GM12891 (cell line): ENCODE measurements around the gene SPACDR.

Experiments used
- DNase-seq: peaks from one replicate; pipeline ENCODE4 v3.0.0; 2011; ENCODE audit warnings: low spot score; ENCODE audit not compliant: insufficient read length
- FAIRE-seq: peaks from 2 replicates; lab custom pipeline; 2011; peaks lifted over from hg19 to GRCh38; lab: Jason Lieb, UNC
- PAX5 ChIP-seq: IDR thresholded peaks from 2 replicates; pipeline ENCODE4 v1.6.1; 2011; ENCODE audit warnings: low read length, moderate library complexity, mild to moderate bottlenecking; ENCODE audit not compliant: insufficient read depth, severe bottlenecking
- POLR2A ChIP-seq: IDR thresholded peaks from 2 replicates; pipeline ENCODE4 v1.6.1; 2011; ENCODE audit warnings: low read depth, low read length, control low read depth
- POLR2AphosphoS5 ChIP-seq: IDR thresholded peaks from 2 replicates; pipeline ENCODE4 v1.6.1; 2011; ENCODE audit warnings: low read depth, low read length, control low read depth
- POU2F2 ChIP-seq: IDR thresholded peaks from 2 replicates; pipeline ENCODE4 v1.6.1; 2011; ENCODE audit warnings: low read depth, mild to moderate bottlenecking, control low read depth, low read length, moderate library complexity
- SPI1 ChIP-seq: IDR thresholded peaks from 2 replicates; pipeline ENCODE4 v1.6.1; 2011; ENCODE audit warnings: low read depth, low read length, control low read depth
- TAF1 ChIP-seq: IDR thresholded peaks from 2 replicates; pipeline ENCODE4 v1.6.1; 2011; ENCODE audit warnings: low read depth, low read length, control low read depth

The SPACDR gene

DNA sequence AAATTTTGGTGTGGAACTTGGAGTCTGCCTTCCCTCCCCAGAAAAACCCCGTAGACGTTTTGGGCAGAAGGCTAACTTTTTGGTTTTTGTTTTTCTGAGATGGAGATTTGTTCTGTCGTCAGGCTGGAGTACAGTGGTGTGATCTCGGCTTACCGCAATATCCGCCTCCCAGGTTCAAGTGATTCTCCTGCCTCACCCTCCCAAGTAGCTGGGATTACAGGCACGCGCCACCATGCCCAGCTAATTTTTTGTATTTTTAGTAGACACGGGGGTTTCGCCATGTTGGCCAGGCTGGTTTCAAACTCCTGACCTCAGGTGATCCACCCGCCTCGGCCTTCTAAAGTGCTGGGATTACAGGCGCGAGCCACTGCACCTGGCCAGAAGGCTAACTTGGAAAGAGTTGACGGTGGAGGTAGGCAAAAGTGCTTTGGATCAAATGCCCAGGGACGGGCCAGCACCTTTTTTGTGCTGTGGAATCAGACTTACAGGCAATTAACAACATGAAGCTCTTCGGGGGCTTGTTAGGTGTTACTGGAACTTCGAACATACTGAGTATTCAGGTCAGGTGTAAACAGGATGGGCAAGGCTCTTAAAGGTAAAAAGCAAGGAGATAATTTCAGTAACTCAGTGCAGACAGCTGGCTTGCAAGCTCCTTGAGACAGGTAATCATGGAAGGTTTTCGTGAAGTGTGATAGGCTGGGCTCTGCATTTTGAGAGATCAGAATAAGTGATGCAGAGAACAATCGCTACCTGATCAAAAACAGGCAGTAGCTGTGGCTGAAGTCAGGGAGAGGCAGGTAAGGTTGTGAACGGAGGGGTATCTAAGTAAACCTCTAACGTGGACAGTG, 29.5 kb downstream of the SPACDR start:
- no peak for TF ChIP-seq SPI1
- TF ChIP-seq POU2F2, result no peak
- no peak for TF ChIP-seq POLR2A
- no peak for TF ChIP-seq TAF1
- no peak; the same call in none of the 2 replicates for TF ChIP-seq POLR2AphosphoS5
- no peak for TF ChIP-seq PAX5
- DNase-seq, result no peak
- no peak for FAIRE-seq

DNA sequence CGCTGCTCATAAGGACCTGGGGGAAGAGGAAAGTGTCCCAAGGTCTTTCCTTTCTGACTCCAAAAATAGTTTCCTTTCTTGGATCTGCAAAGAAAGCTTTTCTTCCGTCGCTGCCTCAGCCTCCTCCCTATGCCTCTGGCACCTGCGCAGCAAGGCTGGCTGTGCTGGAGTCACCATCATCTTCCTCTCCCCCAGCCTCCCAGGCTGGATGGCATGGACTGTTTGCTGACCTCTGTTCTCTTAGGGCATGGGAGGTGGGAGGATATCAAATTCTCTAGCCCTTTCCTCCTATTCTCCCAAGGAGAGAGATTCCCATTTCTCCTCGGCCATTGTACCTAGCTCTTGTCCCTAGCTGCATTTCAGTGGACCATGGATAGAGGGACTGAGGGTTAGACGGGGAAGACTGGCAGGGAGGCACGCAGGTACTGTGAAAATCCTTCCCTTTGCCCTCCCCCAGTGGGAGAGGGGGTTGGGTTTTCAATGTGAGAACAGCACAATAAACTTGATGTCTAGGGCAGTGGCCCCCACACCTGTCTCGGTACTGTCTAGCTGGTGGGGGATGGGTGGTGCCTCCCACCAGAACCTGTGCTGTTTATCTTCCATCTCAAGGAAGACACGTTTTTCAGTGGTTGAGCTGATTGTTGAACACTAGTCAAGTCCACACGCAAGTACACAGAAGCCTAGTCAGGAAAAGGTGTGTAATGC, 30.3 kb downstream of the SPACDR start:
- TF ChIP-seq POLR2A (peak; percentile 28; the same call in 1 of the 2 replicates), TAF1 (no peak)
- FAIRE-seq, result no peak
- no peak for DNase-seq

DNA sequence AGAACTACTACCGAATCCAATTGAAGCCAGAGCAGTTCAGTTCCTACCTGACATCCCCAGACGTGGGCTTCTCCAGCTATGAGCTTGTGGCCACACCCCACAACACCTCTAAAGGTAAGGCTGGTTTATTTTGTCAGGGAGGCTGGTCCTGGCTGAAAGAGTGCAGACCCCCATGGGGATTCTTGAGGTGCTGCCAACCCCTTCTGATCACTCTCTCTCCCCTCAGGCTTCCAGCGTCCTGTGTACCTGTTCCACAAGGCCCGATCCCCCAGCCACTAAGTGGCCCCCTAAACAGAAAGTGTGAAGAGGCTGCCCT, 30.8 kb downstream of the SPACDR start:
- no peak for FAIRE-seq
- DNase-seq, result no peak
- TF ChIP-seq POLR2A, result peak; percentile 56; the same call in 1 of the 2 replicates
- TF ChIP-seq POLR2AphosphoS5, result no peak
- TF ChIP-seq POU2F2, result no peak

DNA sequence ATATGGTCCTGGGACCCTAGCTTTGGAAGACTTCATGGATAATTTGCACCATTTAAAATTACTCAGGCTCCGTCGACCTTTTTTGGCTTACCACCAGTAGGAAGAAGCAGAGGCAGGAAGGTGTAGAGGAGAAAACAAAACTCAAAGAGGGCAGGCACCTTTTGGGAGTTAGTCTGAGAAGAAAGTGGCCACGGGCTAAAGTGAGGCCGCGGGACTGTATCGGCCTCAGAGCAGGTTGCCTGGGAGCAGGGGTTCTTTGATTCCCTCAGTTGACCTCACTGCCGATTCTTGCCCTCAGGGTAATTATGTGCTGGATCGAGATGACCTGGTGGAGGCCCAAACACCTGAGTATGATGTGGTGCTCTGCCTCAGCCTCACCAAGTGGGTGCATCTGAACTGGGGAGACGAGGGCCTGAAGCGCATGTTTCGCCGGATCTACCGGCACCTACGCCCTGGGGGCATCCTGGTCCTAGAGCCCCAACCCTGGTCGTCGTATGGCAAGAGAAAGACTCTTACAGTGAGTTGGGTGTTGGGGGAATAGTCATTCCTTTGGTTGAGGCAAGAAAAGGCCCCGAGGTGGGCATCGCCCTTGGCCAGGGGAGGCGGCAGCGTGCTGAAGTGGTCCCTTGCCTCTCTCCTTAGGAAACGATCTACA, 31.3 kb downstream of the SPACDR start:
- FAIRE-seq (no peak), DNase-seq (no peak)

DNA sequence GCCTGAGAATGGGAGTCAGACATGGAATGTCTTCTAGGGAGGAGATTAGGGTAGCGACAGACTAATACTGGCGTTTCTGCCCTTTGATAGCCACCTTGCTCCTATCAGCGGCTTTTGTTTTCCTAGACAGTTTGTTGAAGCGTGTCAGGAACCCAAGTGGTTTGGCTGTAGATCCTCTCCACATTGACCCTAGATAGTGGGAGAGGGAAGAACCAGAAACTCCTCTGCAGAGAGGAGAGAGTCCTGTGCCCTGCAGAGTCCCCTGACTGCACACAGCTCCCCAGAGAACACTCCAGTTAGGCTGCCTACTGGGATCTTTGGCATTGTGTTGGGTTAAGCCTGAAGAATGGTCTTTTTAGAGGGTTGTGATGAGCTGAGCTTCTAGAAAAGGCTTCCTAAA, 32.0 kb downstream of the SPACDR start:
- no peak for FAIRE-seq
- no peak for TF ChIP-seq TAF1
- no peak for TF ChIP-seq POLR2AphosphoS5
- TF ChIP-seq POU2F2, result no peak
- no peak for TF ChIP-seq POLR2A
- no peak for TF ChIP-seq PAX5
- TF ChIP-seq SPI1, result no peak
- no peak for DNase-seq

More for the DNA sequence above, 31.3 kb downstream of the SPACDR start:
- TF ChIP-seq SPI1 (no peak), POLR2A (no peak), POLR2AphosphoS5 (no peak), TAF1 (no peak), PAX5 (no peak), POU2F2 (no peak)

DNA sequence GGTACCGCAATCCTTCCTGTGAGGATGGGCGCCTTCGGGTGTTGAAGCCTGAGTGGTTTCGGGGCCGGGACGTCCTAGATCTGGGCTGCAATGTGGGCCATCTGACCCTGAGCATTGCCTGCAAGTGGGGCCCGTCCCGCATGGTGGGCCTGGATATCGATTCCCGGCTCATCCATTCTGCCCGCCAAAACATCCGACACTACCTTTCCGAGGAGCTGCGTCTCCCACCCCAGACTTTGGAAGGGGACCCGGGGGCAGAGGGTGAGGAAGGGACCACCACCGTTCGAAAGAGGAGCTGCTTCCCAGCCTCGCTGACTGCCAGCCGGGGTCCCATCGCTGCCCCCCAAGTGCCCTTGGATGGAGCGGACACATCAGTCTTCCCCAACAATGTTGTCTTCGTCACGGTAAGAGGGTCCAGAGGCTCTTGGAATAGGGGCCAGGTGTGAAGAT, 32.7 kb downstream of the SPACDR start:
- FAIRE-seq, result no peak
- no peak for DNase-seq
- TF ChIP-seq POLR2A (no peak), POU2F2 (no peak), PAX5 (no peak), TAF1 (no peak), POLR2AphosphoS5 (0 out of 2 replicates have a peak, but pooled peaks have one; percentile 9), SPI1 (no peak)

DNA sequence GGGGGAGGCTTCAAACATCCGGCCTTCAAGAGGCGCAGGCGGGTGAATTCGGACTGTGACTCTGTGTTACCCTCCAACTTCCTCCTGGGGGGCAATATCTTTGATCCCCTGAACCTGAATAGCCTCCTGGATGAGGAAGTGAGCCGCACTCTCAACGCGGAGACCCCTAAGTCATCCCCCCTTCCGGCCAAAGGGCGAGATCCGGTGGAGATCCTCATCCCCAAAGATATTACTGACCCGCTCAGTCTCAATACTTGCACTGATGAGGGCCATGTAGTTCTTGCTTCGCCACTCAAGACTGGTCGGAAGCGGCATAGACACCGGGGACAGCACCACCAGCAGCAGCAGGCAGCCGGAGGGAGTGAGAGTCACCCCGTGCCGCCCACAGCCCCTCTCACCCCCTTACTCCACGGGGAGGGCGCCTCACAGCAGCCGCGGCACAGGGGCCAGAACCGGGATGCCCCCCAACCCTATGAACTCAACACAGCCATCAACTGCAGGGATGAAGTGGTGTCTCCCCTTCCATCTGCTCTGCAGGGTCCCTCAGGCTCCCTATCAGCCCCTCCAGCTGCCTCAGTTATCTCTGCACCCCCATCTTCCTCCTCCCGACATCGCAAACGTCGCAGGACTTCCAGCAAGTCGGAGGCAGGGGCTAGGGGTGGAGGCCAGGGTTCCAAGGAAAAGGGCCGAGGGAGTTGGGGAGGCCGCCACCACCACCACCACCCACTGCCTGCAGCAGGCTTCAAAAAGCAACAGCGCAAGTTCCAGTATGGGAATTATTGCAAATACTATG, 33.4 kb downstream of the SPACDR start:
- TF ChIP-seq TAF1 (no peak), SPI1 (peak; percentile 61), POLR2AphosphoS5 (no peak; the same call in 1 of the 2 replicates), POLR2A (peak; percentile 26; the same call in 1 of the 2 replicates), POU2F2 (no peak), PAX5 (no peak)
- FAIRE-seq (peak; percentile 66), DNase-seq (no peak)

DNA sequence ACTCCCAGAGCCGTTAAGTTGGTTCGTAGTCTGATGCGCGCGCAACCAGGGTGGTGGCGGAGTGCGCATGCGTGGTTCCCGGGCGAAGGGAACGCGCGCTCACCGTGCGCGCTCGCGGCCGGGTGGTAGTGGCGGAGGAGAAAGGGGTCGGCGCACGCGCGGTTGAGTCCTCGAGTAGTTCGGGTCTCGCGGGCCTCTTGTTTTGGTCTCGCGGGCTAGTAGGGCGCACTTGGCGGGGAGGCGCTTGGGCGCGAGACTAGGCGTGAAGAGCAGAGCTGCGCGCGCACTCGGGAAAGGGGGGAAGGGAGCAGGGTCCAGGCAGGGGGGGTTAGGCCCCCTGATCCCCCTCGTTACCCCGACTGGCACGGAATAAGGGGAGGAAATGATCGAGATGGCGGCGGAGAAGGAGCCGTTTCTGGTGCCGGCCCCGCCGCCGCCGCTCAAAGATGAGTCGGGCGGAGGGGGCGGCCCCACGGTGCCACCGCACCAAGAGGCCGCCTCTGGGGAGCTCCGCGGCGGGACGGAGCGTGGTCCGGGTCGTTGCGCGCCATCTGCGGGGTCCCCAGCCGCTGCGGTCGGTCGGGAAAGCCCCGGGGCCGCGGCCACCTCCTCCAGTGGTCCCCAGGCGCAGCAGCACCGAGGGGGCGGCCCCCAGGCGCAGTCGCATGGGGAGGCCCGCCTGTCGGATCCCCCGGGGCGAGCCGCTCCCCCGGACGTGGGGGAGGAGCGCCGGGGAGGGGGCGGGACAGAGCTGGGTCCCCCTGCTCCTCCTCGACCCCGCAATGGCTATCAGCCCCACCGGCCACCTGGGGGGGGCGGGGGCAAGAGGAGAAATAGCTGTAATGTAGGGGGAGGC, 34.2 kb downstream of the SPACDR start, which contains the start of gene MEPCE:
Gene MEPCE (plus strand): TSS at position 195 of the 856 bp plus-strand sequence. CDS start 188 bp downstream, at position 383.
- DNase-seq, result peak; percentile 88
- TF ChIP-seq TAF1, result peak; percentile 38; the same call in 1 of the 2 replicates
- TF ChIP-seq POLR2AphosphoS5, result no peak
- no peak for TF ChIP-seq SPI1
- 0 out of 2 replicates have a peak, but pooled peaks have one; percentile 14 for TF ChIP-seq POU2F2
- peak; percentile 18; the same call in 1 of the 2 replicates for TF ChIP-seq POLR2A
- TF ChIP-seq PAX5, result no peak
- peak; percentile 100 for FAIRE-seq
